ENCODE data around the gene XRRA1.

- TF ChIP-seq EP300 (IDR thresholded peaks at IDR 0.05; ENCODE audit: low read depth in 2 of 2, low read length in 2 of 2), result no peak
- TF ChIP-seq EP300 (CRISPR knock-in tag; IDR thresholded peaks at IDR 0.05; ENCODE audit: borderline replicate concordance), result no peak
- no peak for TF ChIP-seq CTCF (CRISPR knock-in tag; IDR thresholded peaks at IDR 0.05)
Measured at GRCh38 chr11:74978041-74978440, 29.1 kb upstream of the XRRA1 start.
